CD4-positive, alpha-beta T cell treated with Interleukin-10 for 1 hour (primary cell): Measurements from ENCODE around the gene EDN2.

Experiments used
- DNase-seq: peaks from one replicate; pipeline ENCODE4 v3.0.0-alpha.2; 2020

The EDN2 gene

GRCh38 chr1:41484402-41485241, at the start of gene EDN2:
TSS of gene EDN2 (minus strand) at chr1:41484683. CDS start at chr1:41484601, 82 bp downstream.
- no peak for DNase-seq

- no peak for DNase-seq
Measured at GRCh38 chr1:41533731-41534080, 49.2 kb upstream of the EDN2 start.

- DNase-seq: no peak
Measured at GRCh38 chr1:41533016-41533730, 48.7 kb upstream of the EDN2 start.

GRCh38 chr1:41532206-41532975, 47.9 kb upstream of the EDN2 start:
- DNase-seq: no peak

- no peak for DNase-seq
Measured at GRCh38 chr1:41530411-41530810, 45.9 kb upstream of the EDN2 start.

- DNase-seq: no peak
Measured at GRCh38 chr1:41529621-41530395, 45.3 kb upstream of the EDN2 start.

GRCh38 chr1:41528726-41529605, 44.5 kb upstream of the EDN2 start:
- DNase-seq: no peak

GRCh38 chr1:41528106-41528505, 43.6 kb upstream of the EDN2 start:
- DNase-seq: no peak

GRCh38 chr1:41526956-41527561, 42.6 kb upstream of the EDN2 start:
- DNase-seq: no peak

- no peak for DNase-seq
Measured at GRCh38 chr1:41525891-41526587, 41.6 kb upstream of the EDN2 start.

- no peak for DNase-seq
Measured at GRCh38 chr1:41524676-41525675, 40.5 kb upstream of the EDN2 start.

- no peak for DNase-seq
Measured at GRCh38 chr1:41523949-41524675, 39.6 kb upstream of the EDN2 start.

GRCh38 chr1:41523071-41523470, 38.6 kb upstream of the EDN2 start:
- no peak for DNase-seq

- no peak for DNase-seq
Measured at GRCh38 chr1:41521766-41522165, 37.3 kb upstream of the EDN2 start.

GRCh38 chr1:41520951-41521752, 36.7 kb upstream of the EDN2 start:
- no peak for DNase-seq

- no peak for DNase-seq
Measured at GRCh38 chr1:41519667-41520066, 35.2 kb upstream of the EDN2 start.

GRCh38 chr1:41518471-41518870, 34.0 kb upstream of the EDN2 start:
- DNase-seq: no peak

- DNase-seq: no peak
Measured at GRCh38 chr1:41517062-41517438, 32.6 kb upstream of the EDN2 start.
